HFF-Myc (cell line): ENCODE data around the gene MLLT3.

ENCODE experiments used
- DNase-seq: peaks from one replicate; pipeline ENCODE4 v3.0.0-alpha.2; 2011; ENCODE audit warnings: low read depth; ENCODE audit errors: extremely low read depth
- H3K4me3 ChIP-seq: replicated peaks from 2 replicates; pipeline ENCODE4 v1.5.1; 2011; ENCODE audit warnings: low read depth, mild to moderate bottlenecking, control low read depth, low read length
- TF ChIP-seq, protein P1 (sequence below): IDR thresholded peaks from 2 replicates; pipeline ENCODE4 v1.5.1; 2012; ENCODE audit warnings: mild to moderate bottlenecking, low read depth, low read length, control low read depth; ENCODE audit errors: missing control alignments

The MLLT3 gene

DNA sequence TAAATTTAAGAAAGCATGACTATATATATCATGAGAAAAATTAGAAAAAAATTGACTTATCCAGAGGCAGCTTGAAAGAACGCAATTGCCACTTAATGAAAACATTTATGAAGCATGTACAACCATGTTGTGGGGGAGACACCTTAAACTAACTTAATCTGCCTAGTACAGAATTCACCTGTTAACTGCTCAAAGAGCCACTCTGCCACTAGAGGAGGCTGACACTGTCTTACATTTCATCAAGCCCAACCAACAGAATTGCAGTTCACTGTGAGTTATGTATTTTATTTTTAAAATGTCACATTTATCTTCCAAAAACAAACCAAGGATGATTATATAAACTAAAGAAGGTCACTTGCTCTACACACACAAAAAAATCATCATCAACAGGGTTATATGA is 252.9 kb downstream of the MLLT3 start:
- no peak for DNase-seq
- no peak overlapping the region for H3K4me3 ChIP-seq
- TF ChIP-seq, protein P1, sequence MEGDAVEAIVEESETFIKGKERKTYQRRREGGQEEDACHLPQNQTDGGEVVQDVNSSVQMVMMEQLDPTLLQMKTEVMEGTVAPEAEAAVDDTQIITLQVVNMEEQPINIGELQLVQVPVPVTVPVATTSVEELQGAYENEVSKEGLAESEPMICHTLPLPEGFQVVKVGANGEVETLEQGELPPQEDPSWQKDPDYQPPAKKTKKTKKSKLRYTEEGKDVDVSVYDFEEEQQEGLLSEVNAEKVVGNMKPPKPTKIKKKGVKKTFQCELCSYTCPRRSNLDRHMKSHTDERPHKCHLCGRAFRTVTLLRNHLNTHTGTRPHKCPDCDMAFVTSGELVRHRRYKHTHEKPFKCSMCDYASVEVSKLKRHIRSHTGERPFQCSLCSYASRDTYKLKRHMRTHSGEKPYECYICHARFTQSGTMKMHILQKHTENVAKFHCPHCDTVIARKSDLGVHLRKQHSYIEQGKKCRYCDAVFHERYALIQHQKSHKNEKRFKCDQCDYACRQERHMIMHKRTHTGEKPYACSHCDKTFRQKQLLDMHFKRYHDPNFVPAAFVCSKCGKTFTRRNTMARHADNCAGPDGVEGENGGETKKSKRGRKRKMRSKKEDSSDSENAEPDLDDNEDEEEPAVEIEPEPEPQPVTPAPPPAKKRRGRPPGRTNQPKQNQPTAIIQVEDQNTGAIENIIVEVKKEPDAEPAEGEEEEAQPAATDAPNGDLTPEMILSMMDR: no peak

DNA sequence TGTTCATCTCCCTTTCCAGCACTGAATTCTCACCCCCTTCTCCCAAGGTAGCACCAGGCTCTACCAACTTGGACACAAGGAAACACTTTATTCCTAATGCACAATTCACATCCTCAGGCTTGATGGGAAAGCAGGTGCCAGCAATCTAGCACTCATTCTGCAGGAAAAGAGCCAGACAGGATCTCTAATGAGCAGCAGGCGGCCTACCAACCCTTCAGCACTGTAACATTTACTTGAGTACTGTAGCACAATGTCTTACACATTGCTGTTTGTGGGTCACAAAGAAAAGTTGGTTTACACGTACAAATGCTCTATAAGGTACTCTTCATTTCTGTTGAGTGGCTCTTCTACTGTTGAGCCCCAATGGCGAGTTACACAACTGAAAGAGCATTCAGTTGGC is 254.4 kb downstream of the MLLT3 start:
- DNase-seq: no peak
- no peak overlapping the region for H3K4me3 ChIP-seq
- TF ChIP-seq, protein P1: no peak

DNA sequence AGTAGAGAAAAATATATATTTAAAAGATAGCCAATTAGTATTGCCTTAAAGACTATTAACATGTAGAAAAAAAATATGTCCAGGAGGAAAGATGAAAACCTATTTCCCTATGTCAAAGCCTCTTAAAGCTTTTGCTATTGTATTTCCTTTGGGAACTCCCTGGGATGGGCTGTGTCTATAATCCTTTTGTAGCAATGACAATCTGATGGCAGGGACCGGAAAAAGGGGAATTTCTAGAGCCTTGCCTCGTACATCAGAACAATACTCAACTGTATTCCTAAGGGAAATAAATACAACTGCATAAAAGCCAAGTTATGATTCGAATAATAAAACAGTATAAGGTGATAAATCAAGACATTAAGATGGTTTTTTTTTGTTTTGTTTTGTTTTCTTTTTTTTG is 257.3 kb downstream of the MLLT3 start:
- no peak for DNase-seq
- no peak overlapping the region for H3K4me3 ChIP-seq
- TF ChIP-seq, protein P1: no peak

DNA sequence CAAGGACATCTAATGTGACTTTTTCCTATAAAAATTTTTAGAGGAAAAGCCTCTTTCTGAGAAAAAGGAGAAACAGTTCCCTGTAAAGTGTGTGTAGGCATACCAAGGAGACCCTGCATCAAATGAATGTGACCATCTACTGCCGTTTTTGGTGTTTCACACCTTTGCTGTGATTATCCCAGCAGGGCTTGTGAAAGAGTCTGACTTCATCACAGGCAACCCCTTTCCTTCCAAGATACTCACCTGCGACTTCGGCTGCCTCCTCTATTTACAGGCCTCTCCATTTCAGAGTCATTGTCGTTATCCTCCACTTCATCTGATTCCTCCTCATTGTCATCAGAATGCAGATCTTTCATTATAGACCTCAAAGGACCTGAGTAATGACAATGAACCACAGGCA is 259.1 kb downstream of the MLLT3 start:
- H3K4me3 ChIP-seq: no peak overlapping the region
- DNase-seq: no peak
- TF ChIP-seq, protein P1: no peak

DNA sequence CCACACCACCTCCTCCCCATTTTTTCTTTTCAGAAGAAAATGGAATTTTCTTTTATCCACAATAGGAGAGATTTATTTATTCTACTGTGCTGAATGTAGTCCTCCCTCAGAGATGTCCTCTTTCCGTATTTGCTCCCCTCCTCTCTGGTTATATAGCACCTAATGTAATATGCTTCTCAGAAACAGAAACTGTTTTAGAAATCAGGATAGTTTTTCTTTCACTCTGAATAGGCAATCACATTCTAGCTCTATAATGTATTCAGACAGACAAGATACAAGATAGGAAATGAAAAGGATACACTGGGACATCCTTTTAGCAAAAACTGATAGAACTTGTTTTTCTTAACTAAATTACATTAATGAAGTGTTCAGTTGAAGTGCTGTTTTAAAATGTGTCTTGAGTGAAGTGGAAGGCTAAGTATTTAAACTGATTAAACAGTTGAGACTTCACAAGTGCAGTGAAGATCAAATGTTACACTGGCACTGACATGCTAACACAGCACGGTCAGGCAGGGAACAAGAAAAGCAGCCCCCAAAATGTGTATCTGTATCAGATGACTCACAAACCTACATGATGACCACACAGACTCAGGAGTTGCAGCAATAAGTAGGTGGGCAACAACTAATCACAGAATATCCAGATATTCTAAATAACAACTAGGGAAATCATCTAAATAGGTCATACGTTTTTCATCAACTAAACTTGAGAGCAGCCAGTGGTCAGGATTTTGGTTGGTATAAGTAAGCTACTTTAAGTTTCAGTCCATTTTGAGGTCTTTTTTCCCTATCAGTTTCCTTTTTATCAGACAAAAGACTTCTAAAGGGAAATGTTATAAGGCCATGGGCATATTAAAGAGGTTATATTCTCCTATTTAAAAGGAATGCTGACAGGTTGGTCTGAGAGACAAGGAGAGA is 260.4 kb downstream of the MLLT3 start:
- H3K4me3 ChIP-seq: no peak overlapping the region
- TF ChIP-seq, protein P1: no peak

DNA sequence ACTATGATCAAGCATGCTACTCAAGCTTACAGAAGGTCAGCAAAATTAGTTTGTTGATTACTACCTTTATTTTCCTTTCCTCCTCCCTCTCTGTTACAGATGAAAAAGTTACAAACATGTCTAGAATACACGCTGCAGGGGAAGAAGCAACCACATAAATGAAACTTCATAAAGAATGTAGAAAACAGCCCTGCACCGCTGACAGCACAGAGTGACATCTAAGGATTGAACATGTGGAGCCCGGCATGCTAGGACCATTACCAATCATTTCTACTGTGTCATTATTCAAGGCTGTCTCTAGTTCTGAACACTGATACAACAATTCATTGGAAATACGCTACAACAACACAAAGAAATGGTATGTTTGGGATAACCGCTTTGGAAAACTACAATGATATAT is 261.1 kb downstream of the MLLT3 start:
- H3K4me3 ChIP-seq: no peak overlapping the region
- TF ChIP-seq, protein P1: no peak
- no peak for DNase-seq

More for the DNA sequence above, 260.4 kb downstream of the MLLT3 start:
- no peak for DNase-seq
